GM21360 (cell line): ENCODE measurements around the gene RFC4.
"Not testable (repeated sequence)": the region's sequence is repeated elsewhere in the genome, so short reads cannot be mapped to it uniquely, and the experiment has no call there.

Experiments used
- ATAC-seq: cut with Tn5 transposase; IDR thresholded peaks from one replicate; pipeline ENCODE4 v1.9.1; 2021; ENCODE audit warnings: mild to moderate bottlenecking, moderate library complexity; ENCODE audit not compliant: unreplicated experiment

The RFC4 gene, protein sequence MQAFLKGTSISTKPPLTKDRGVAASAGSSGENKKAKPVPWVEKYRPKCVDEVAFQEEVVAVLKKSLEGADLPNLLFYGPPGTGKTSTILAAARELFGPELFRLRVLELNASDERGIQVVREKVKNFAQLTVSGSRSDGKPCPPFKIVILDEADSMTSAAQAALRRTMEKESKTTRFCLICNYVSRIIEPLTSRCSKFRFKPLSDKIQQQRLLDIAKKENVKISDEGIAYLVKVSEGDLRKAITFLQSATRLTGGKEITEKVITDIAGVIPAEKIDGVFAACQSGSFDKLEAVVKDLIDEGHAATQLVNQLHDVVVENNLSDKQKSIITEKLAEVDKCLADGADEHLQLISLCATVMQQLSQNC

DNA sequence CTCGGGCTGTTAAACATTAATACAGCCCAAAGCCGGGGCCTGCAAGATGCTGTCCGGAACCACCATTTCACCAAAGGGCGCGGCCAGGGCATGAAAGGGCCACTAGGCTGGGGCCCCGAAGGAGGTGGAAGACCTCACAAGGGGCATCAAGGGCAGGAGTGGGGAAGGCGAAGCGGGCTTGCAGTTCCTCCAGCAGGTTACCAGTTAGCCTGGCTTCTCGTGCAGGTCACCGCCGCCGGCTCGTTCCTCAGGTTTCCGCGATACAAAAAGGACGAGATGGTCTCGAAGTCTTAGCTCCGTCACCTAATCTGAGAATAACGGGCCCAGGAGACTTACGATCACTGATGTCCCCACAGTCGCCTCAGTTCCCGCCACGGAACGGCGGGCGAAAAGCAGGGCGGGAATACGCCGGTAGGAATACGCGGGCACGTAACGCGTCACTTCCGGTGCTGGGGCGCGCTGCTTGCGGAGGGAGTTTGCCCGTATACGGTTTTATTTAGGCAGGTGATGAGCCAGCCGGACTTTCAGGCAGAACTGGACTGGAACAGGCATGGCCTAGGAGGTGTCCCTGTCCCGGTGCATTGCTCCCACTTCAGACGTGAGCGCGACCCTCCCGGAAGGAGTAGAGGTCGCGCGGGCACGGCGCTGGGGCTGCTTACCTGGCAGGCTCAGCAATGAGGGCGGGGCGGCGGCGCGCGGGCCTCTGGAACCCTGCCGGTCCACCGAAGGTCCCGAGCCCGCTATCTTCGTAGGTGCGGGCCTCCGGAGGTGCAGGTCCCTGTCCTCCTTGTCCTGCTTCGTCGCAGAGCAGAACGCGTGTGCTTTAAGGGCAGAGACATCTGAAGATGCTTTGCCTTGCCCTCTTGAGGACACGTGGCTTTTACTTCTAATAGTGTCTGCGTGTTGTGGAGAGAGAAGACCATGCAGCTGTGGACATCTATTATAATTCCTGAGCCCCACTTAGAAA, at the start of gene RFC4:
TSS of gene RFC4 (minus strand) at position 394 of the 967 bp plus-strand sequence. CDS start 1,769 bp downstream, outside the sequence.
- ATAC-seq, result peak; percentile 82

- no peak for ATAC-seq
These were observed 48.7 kb upstream of the RFC4 start for GRCh38 chr3:186854954-186855353.

- no peak for ATAC-seq
These were observed 47.9 kb upstream of the RFC4 start for GRCh38 chr3:186854146-186854545.

DNA sequence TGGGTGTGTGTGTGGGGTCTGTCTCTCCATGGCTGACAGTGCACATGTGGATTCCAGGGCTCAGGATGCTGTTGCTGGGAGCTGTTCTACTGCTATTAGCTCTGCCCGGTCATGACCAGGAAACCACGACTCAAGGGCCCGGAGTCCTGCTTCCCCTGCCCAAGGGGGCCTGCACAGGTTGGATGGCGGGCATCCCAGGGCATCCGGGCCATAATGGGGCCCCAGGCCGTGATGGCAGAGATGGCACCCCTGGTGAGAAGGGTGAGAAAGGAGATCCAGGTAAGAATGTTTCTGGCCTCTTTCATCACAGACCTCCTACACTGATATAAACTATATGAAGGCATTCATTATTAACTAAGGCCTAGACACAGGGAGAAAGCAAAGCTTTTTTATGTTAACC, 46.7 kb upstream of the RFC4 start:
- ATAC-seq, result no peak

DNA sequence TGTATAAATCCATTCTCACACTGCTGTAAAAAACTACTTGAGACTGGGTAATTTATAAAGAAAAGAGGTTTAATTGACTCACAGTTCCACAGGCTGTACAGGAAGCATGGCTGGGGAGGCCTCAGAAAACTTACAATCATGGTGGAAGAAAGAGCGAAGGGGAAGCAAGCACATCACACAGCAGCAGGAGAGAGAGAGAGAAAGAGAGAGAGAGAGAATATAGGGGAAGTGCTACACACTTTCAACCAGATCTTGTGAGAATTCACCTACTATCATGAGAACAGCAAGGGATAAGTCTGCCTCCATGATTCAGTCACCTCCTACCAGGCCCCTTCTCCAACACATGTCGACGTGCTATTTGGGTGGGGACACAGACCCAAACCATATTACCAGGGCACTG, 45.6 kb upstream of the RFC4 start:
- not testable (repeated sequence) for ATAC-seq

DNA sequence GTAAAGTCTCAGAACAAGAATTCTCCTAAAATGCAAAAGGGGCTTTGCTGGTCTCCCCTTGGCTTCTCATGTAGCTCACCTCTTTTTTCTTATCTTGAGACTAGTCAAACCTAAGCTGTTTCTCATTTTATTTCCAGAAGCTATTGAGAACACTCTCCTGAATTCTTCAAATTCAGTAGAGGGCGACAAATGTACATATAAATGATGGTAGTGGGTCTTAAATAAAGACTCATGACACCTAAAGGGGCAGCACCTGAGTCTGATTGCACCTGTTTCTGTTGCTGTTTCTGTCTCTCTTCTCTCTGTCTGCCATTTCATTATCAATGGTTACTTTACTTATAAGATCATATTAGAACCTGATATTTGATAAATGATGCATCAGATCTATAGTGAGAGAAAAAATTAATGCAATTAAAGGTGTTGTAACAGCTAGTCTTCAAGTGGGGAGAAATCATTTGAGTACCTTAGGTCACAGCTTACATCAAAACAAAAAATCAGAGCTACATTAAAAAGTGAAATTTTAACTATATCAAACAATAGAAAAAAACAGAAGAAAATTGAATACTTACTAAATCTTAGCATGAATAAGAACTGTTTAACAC, 43.2 kb upstream of the RFC4 start:
- ATAC-seq, result peak; percentile 70

DNA sequence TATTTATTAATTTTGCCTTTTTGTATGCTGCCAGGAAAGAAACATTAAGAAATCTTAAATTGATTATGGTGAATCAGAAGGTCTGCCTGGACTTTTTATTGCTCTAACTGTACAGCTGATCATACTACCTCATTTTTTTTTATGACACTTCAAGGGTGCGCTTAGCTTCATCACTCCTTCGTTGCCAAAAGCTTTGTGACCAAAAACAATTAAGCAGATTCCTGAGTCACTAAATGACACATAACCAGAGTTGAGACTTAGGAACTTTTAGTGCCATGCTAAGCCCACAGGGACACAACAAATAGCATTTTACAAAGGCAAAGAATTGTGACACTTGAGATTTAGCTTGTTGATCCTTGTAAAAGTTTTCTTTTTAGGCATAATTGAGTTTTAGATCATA, 41.2 kb upstream of the RFC4 start:
- no peak for ATAC-seq

- ATAC-seq, result no peak
These were observed 39.5 kb upstream of the RFC4 start for GRCh38 chr3:186845756-186846155.

GRCh38 chr3:186844908-186845307, 38.6 kb upstream of the RFC4 start:
- no peak for ATAC-seq

DNA sequence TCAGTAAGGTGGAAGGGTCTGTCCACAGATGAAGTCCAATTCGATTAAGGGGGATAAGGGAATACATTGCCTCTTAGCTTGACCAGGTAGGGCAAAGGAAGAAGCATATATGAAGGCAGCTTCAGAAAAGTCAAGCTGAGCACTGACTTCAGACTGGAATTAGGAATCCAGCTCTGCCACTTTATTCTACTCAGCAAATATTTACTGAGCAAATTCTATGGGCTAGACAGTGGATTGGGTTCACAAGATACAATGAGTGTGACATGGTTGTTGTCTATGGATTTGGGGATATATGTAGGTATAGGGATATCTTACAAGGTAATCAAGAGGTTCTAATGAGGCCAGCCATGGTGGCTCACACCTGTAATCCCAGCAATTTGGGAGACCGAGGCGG, 36.8 kb upstream of the RFC4 start:
- no peak for ATAC-seq

- ATAC-seq, result no peak
These were observed 36.2 kb upstream of the RFC4 start, which contains the start of gene ADIPOQ for GRCh38 chr3:186842426-186843038. Gene ADIPOQ, plus strand, starts transcription at chr3:186842710. Its CDS starts 10,349 bp downstream, at chr3:186853059.

GRCh38 chr3:186841620-186842019, 35.3 kb upstream of the RFC4 start:
- ATAC-seq, result no peak

DNA sequence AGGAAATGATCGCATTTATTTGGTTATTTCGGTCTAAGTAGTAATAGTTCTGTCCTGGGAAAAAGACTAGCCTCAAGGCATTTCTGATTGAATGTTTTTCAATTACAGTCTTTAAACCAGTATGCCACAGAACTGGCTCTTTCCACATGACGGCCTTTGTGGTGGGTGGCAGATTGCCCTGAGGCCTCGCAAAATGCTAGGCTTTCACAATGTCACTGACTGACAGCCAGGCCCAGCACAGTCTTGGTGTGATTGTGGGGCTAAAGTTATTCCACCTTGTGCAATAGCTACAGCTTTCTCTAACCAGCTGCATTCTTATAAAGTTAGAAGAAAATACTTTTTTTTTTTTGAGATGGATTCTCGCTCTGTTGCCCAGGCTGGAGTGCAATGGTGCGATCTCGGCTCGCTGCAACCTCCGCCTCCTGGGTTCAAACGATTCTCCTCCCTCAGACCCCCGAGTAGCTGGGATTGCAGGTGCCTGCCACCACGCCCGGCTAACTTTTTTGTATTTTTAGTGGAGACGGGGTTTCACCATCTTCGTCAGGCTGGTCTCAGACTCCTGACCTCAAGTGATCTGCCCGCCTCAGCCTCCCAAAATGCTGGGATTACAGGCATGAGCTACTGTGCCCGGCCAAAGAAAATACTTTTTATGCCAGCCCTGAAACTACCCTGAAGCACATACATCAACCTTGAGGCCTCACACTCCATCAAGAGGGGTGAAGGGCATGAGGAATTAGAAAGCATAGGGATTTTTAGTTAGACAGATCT, 33.8 kb upstream of the RFC4 start:
- no peak for ATAC-seq

DNA sequence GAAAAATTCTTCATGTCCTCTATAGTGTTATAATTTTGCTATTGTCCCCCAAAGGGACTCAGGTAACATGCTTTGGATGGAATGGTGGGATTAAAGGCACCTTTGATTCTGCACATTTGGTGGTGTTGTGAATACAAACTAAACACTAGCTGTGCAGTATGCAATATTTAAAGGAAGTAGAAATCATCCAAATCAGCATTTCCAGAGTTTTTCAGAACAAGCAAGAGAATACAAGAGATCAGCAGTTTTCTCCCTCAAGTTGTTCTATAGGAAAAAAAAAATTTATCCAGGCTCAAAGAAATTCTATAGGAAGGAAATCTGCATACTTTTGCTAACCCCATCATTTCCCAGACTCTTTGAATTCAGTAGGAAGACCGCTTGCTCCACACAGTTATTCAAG, 26.0 kb upstream of the RFC4 start:
- no peak for ATAC-seq

GRCh38 chr3:186831798-186832197, 25.5 kb upstream of the RFC4 start:
- no peak for ATAC-seq

GRCh38 chr3:186828340-186828739, 22.1 kb upstream of the RFC4 start:
- ATAC-seq, result no peak

DNA sequence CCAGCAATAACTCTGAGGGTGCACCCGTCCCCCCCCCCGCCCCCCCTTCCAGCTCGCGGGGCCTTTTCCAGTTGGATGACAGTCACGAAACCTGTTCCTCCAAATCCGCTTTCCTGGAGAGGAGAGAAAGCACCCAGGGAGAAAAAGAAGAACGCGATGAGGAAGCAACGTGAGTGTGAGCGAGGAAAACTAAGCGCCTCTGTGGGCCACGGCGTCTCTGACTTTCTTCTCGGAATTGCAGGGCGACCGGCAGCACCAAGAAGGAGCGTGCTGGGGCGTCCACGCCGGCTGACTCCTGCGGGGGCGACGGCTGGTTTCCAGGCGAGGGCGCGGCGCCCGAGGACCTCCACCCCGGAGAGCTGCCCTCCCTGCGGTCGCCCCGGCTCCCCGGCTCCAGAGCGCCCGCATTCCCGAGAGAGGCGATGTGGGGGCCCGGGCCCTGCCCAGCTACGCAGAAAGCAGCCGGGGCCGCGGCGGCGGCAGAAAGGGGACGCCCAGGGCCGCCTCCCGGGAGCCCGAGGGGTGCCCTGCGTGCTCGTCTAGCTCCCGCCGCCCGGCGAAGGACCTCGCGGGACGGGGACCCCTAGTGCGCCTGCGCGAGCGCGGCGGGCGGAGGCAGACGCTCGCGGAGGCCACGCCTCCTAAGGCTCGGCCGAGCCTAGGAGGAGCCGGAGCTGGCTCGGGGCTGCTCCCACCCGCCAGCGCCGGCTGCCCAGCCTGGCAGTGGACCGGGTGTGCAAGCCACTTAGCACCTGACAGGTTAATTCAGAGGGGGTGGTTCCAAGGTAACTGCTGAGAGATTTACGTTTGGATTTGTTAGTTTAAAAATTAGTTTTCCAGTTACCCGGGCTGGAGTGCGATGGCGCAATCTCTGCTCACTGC, 20.9 kb upstream of the RFC4 start:
- ATAC-seq, result peak; percentile 90

- ATAC-seq, result no peak
These were observed 20.2 kb upstream of the RFC4 start for GRCh38 chr3:186826410-186826975.

GRCh38 chr3:186825872-186826409, 19.7 kb upstream of the RFC4 start:
- no peak for ATAC-seq
